Keratinocyte (primary cell): ENCODE results near the gene SPACA7. TPM values are rescaled to one million over a fixed set of nuclear protein-coding genes. Genes with fewer than 3 reads are reported as not detected.

Source experiments
- DNase-seq: peaks from one replicate; pipeline ENCODE4 v3.0.0-alpha.2; 2011; ENCODE audit warnings: low read depth, missing footprints, low spot score
- FAIRE-seq: peaks from 2 replicates; lab custom pipeline; 2011; peaks lifted over from hg19 to GRCh38; lab: Jason Lieb, UNC
- H2AFZ ChIP-seq: 2 replicates; pipeline ENCODE4 v1.6.0; 2012; ENCODE audit warnings: low read length, control low read depth, inconsistent platforms; ENCODE audit not compliant: control insufficient read depth
- H3K27ac ChIP-seq: 2 replicates; pipeline ENCODE4 v1.5.1; 2011; ENCODE audit warnings: low read length; ENCODE audit not compliant: control insufficient read depth, insufficient read depth
- H3K27me3 ChIP-seq: 3 replicates; pipeline ENCODE4 v1.6.0; 2011; ENCODE audit warnings: low read length; ENCODE audit not compliant: control insufficient read depth, insufficient read depth; ENCODE audit errors: extremely low read depth
- H3K36me3 ChIP-seq, 2 experiments: 2 replicates in 1 of 2; 3 replicates in 1 of 2; pipeline ENCODE4 v1.5.1; 2011; ENCODE audit warnings: low read length in 2 of 2, mild to moderate bottlenecking in 1 of 2; ENCODE audit not compliant: control insufficient read depth in 2 of 2, insufficient read depth in 2 of 2; ENCODE audit errors: extremely low read depth in 1 of 2
- H3K4me1 ChIP-seq: 3 replicates; pipeline ENCODE4 v1.5.1; 2011; ENCODE audit warnings: low read length; ENCODE audit not compliant: control insufficient read depth, insufficient read depth; ENCODE audit errors: extremely low read depth
- H3K4me2 ChIP-seq: 3 replicates; pipeline ENCODE4 v1.6.0; 2011; ENCODE audit warnings: low read depth, low read length; ENCODE audit not compliant: control insufficient read depth, insufficient read depth; ENCODE audit errors: extremely low read depth
- H3K4me3 ChIP-seq, 3 experiments: fragments of 200-600 bp in 1 of 3; sonication (generic) in 1 of 3; 2 replicates in 2 of 3; 3 replicates in 1 of 3; pipeline ENCODE4 v1.5.1; 2011 to 2016; ENCODE audit warnings: low read length in 3 of 3, mild to moderate bottlenecking in 3 of 3, control low read depth in 2 of 3, inconsistent platforms in 1 of 3, low read depth in 1 of 3, mixed read lengths in 1 of 3, mixed run types in 1 of 3, moderate library complexity in 1 of 3; ENCODE audit not compliant: control insufficient read depth in 2 of 3, insufficient read depth in 2 of 3; ENCODE audit errors: extremely low read depth in 1 of 3
- H3K79me2 ChIP-seq: 2 replicates; pipeline ENCODE4 v1.6.0; 2012; ENCODE audit warnings: low read length; ENCODE audit not compliant: control insufficient read depth, insufficient read depth
- H3K9ac ChIP-seq: 3 replicates; pipeline ENCODE4 v1.6.0; 2011; ENCODE audit warnings: low read length; ENCODE audit not compliant: control insufficient read depth, insufficient read depth; ENCODE audit errors: extremely low read depth
- H3K9me1 ChIP-seq: 3 replicates; pipeline ENCODE4 v1.6.0; 2011; ENCODE audit warnings: low read length; ENCODE audit not compliant: control insufficient read depth, insufficient read depth; ENCODE audit errors: extremely low read depth
- H3K9me3 ChIP-seq: 2 replicates; pipeline ENCODE4 v1.5.1; 2012; ENCODE audit warnings: low read depth, low read length; ENCODE audit not compliant: control insufficient read depth
- H4K20me1 ChIP-seq: 3 replicates; pipeline ENCODE4 v1.6.0; 2011; ENCODE audit warnings: low read length; ENCODE audit not compliant: control insufficient read depth, insufficient read depth; ENCODE audit errors: extremely low read depth
- EZH2 ChIP-seq: IDR thresholded peaks from one replicate; pipeline ENCODE4 v1.6.1; 2012; ENCODE audit warnings: inconsistent platforms, mild to moderate bottlenecking, low read length, moderate library complexity
- dilution Hi-C: fragments of 300-500 bp; cut with MboI; formaldehyde crosslinking; loops from one replicate; pipeline ENCODE4 v1.7.0; 2020; ENCODE audit warnings: low sequenced_read_pairs; ENCODE audit not compliant: extremely low pct_ligation_motif_present
- polyA plus RNA-seq, 5 experiments: library from polyadenylated mRNA; depleted of rRNA in 3 of 5; stranded (reverse) in 3 of 5; stranded (forward) in 1 of 5; unstranded in 1 of 5; fragments of >200 nt; gene quantifications; 1 replicate in 1 of 5; 2 replicates in 3 of 5; 3 replicates in 1 of 5; pipeline versions ENCODE4 v1.2.1 to v1.2.3, GENCODE V29; 2011 to 2012; ENCODE audit warnings: missing spikeins in 2 of 5, low read depth in 1 of 5, low replicate concordance in 1 of 5
- TF ChIP-seq, protein P1 (sequence below), 3 experiments: IDR thresholded peaks in 1 of 3; conservative IDR thresholded peaks in 1 of 3; optimal IDR thresholded peaks in 1 of 3; 2 replicates in 2 of 3; 3 replicates in 1 of 3; pipeline versions ENCODE3 to v1.5.1; 2011; ENCODE audit warnings: low read length in 3 of 3, mild to moderate bottlenecking in 3 of 3, moderate library complexity in 2 of 3, control low read depth in 1 of 3, inconsistent platforms in 1 of 3; ENCODE audit not compliant: insufficient read depth in 2 of 3; ENCODE audit errors: extremely low read depth in 1 of 3

The SPACA7 gene
- polyA plus RNA-seq, 1 donor (not counting 4 experiments of a cell fraction or from before 2014, with no cell fraction given), result not detected

DNA sequence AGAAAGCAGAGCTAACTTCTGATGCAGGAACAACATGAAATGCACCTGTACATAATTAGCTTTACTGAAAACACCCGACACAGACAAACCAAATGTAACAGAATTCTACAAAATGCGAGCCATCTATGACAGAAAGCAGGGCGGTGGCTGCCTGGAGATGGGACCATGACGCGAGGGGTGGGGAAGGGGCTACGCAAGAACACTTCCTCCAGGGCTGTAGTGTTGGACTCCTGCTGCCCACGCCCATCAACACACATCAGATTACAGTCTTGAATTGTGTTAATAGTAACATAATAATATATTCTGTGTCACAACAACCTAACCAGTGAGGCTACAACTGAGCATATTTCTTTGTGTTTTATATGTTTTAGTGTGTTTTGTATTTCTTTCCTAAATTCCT, 103.2 kb downstream of the SPACA7 start:
- H2AFZ ChIP-seq, result no peak overlapping the region
- H3K4me1 ChIP-seq, result no peaks in the 10 kb centered on the region
- no peaks in the 10 kb centered on the region for H4K20me1 ChIP-seq
- H3K4me3 ChIP-seq, result no peak overlapping the region
- no peak for FAIRE-seq
- no peaks in the 10 kb centered on the region for H3K36me3 ChIP-seq
- H3K27me3 ChIP-seq, result no peaks in the 10 kb centered on the region
- TF ChIP-seq, protein P1, sequence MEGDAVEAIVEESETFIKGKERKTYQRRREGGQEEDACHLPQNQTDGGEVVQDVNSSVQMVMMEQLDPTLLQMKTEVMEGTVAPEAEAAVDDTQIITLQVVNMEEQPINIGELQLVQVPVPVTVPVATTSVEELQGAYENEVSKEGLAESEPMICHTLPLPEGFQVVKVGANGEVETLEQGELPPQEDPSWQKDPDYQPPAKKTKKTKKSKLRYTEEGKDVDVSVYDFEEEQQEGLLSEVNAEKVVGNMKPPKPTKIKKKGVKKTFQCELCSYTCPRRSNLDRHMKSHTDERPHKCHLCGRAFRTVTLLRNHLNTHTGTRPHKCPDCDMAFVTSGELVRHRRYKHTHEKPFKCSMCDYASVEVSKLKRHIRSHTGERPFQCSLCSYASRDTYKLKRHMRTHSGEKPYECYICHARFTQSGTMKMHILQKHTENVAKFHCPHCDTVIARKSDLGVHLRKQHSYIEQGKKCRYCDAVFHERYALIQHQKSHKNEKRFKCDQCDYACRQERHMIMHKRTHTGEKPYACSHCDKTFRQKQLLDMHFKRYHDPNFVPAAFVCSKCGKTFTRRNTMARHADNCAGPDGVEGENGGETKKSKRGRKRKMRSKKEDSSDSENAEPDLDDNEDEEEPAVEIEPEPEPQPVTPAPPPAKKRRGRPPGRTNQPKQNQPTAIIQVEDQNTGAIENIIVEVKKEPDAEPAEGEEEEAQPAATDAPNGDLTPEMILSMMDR (optimal IDR thresholded peaks at IDR 0.05 in 1 of 3, IDR thresholded peaks at IDR 0.05 in 1 of 3, conservative IDR thresholded peaks at IDR 0.05 in 1 of 3; ENCODE audit: extremely low read depth in 1 of 3, insufficient read depth in 2 of 3, low read length in 3 of 3), result no peak
- no peak for TF ChIP-seq EZH2
- no peaks in the 10 kb centered on the region for H3K79me2 ChIP-seq
- dilution Hi-C loops, result no loop called here
- H3K9me1 ChIP-seq, result no peaks in the 10 kb centered on the region
- H3K9ac ChIP-seq, result no peak overlapping the region
- H3K27ac ChIP-seq, result no peak overlapping the region
- H3K9me3 ChIP-seq, result no peaks in the 10 kb centered on the region
- no peak overlapping the region for H3K4me2 ChIP-seq
- DNase-seq, result no peak

DNA sequence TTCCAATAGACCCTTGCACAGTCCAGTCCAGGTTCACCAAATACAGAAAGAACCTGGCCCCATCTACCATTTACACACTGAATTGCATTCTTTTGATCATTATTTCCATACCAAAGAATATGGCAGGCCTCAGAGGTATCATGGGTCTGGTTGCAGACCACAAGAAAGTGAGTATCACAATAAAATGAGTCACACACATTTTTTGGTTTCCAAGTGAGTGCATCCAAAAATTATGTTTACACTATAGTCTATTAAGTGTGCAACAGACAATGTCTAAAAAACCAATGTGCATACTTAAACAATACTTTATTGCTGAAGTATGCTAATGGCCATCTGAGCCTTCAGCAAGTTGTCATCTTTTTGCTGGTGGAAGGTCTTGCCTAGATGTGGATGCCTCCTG, 105.3 kb downstream of the SPACA7 start:
- Histone ChIP-seq H3K27me3 (no peaks in the 10 kb centered on the region), H3K36me3 (no peaks in the 10 kb centered on the region), H3K9ac (no peak overlapping the region), H3K9me3 (no peaks in the 10 kb centered on the region), H2AFZ (no peak overlapping the region), H3K9me1 (no peaks in the 10 kb centered on the region), H3K4me3 (no peak overlapping the region), H4K20me1 (no peaks in the 10 kb centered on the region), H3K27ac (no peak overlapping the region), H3K4me2 (no peak overlapping the region), H3K4me1 (no peaks in the 10 kb centered on the region), H3K79me2 (no peaks in the 10 kb centered on the region)
- DNase-seq, result no peak
- dilution Hi-C loops, result no loop called here
- FAIRE-seq, result no peak
- TF ChIP-seq, protein P1 (optimal IDR thresholded peaks at IDR 0.05 in 1 of 3, IDR thresholded peaks at IDR 0.05 in 1 of 3, conservative IDR thresholded peaks at IDR 0.05 in 1 of 3; ENCODE audit: extremely low read depth in 1 of 3, insufficient read depth in 2 of 3, low read length in 3 of 3), result no peak
- TF ChIP-seq EZH2, result no peak
